VCaP (cell line): ENCODE data around the gene CDKN2A.
A peak's percentile ranks its signal among the peaks of the same experiment; 100 is the strongest.

Experiments used
- H3K27ac ChIP-seq: fragments of 450-650 bp; 2 replicates; pipeline ENCODE4 v1.5.1; 2017
- CTCF ChIP-seq: fragments of 450-650 bp; conservative IDR thresholded peaks from 2 replicates; pipeline ENCODE4 v1.5.1; 2017; ENCODE audit warnings: mild to moderate bottlenecking, moderate library complexity

Gene CDKN2A

GRCh38 chr9:21974722-21975409 is 19.3 kb downstream of the CDKN2A start:
- no peak for TF ChIP-seq CTCF
- H3K27ac ChIP-seq: peak overlapping the region; percentile 60; the same call in 1 of the 2 replicates

- H3K27ac ChIP-seq: peak overlapping the region; percentile 60; the same call in 1 of the 2 replicates
- no peak for TF ChIP-seq CTCF
Measured at GRCh38 chr9:21974343-21974721, 19.9 kb downstream of the CDKN2A start.

GRCh38 chr9:21972361-21972760 is 21.8 kb downstream of the CDKN2A start:
- H3K27ac ChIP-seq: no peak overlapping the region
- no peak for TF ChIP-seq CTCF

GRCh38 chr9:21970800-21971640 is 23.2 kb downstream of the CDKN2A start:
- no peak overlapping the region for H3K27ac ChIP-seq

GRCh38 chr9:21969951-21970799 is 24.0 kb downstream of the CDKN2A start:
- no peak overlapping the region for H3K27ac ChIP-seq
- TF ChIP-seq CTCF: no peak

More at GRCh38 chr9:21970800-21971640, 23.2 kb downstream of the CDKN2A start:
- TF ChIP-seq CTCF: no peak

GRCh38 chr9:21969011-21969940 is 24.9 kb downstream of the CDKN2A start:
- TF ChIP-seq CTCF: no peak
- no peak overlapping the region for H3K27ac ChIP-seq
